ENCODE results near the gene NKX6-2.

The NKX6-2 gene

GRCh38 chr10:132813001-132813401 lies 27.1 kb upstream of the NKX6-2 start:
- DNase-seq (ENCODE audit: low read depth in 3 of 3, low spot score in 1 of 3) = no peak

GRCh38 chr10:132812520-132812919 lies 26.6 kb upstream of the NKX6-2 start:
- no peak for DNase-seq (ENCODE audit: low read depth in 3 of 3, low spot score in 1 of 3)

DNA sequence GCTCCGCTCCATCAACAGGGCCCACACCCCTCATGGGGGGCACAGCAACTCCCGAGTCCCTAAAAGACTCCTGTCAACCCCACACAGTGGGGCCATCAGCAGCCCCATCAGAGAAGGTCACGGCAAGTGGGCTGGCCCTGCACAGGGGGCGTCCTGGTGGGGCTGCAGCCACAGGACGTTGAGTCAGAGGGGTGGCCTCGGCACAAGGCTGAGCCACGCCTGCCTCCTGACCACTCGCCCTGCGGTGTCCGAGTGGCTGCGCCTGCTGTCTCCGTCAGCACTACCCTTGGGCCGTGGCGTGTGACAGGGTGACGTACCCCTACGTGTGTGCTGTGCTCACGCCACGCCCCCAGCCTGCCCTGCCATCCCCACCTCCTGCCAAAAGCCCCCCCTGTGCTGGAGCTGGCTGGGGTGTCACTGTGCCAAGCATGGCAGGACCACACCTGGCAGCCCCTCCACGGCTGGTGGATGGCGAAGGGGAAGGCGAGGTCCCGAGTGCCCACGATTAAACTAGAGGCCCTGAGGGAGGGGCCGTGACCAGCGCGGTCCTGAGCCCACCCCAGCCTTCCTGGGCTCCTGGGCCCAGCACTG lies 26.0 kb upstream of the NKX6-2 start:
- DNase-seq (ENCODE audit: low read depth in 3 of 3, low spot score in 1 of 3) = no peak

DNA sequence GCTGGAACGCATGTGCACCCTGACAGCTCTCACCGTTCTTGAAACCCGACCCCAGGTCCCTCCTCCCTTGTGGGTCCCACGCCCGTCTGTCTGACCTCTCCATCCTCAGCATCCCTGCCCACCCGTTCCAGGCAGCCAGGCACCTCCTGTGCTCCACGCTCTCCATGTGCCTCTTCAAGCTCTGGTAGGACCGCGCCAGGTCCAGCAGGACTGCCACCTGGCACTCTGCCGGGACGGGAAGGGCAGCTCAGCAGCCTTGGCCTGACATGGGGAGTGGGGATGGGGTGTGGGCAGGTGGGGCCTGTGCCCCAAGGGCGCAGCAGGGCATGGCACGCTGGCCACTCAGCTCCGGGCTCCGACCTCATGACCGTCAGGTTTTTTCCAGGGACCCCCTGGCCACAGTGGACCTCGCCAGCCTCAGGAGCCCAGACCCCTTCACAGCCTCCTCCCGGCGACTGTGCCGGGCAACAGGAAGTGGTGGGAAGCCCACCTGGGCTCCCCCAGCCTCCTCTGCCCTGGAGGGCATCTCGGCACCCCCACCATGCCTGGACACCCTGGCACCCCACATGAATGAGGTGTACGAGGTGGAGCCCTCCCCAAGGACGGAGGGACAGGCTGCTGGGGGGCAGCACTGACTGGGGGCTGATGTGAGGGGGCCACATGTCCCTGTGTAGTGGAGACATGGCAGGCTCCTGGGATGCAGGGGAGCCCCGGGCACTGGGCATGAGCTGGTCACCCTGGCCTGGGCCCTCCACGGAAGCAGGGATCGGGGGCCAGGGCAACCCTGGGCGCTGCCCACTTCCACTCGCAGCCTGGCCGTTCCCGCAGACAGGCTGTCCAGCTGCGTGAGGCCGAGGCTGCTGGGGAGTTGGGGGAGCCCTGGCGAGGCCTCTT lies 25.1 kb upstream of the NKX6-2 start:
- DNase-seq (ENCODE audit: low read depth in 3 of 3, low spot score in 1 of 3) = no peak

GRCh38 chr10:132810141-132810806 lies 24.3 kb upstream of the NKX6-2 start:
- no peak for DNase-seq (ENCODE audit: low read depth in 3 of 3, low spot score in 1 of 3)

DNA sequence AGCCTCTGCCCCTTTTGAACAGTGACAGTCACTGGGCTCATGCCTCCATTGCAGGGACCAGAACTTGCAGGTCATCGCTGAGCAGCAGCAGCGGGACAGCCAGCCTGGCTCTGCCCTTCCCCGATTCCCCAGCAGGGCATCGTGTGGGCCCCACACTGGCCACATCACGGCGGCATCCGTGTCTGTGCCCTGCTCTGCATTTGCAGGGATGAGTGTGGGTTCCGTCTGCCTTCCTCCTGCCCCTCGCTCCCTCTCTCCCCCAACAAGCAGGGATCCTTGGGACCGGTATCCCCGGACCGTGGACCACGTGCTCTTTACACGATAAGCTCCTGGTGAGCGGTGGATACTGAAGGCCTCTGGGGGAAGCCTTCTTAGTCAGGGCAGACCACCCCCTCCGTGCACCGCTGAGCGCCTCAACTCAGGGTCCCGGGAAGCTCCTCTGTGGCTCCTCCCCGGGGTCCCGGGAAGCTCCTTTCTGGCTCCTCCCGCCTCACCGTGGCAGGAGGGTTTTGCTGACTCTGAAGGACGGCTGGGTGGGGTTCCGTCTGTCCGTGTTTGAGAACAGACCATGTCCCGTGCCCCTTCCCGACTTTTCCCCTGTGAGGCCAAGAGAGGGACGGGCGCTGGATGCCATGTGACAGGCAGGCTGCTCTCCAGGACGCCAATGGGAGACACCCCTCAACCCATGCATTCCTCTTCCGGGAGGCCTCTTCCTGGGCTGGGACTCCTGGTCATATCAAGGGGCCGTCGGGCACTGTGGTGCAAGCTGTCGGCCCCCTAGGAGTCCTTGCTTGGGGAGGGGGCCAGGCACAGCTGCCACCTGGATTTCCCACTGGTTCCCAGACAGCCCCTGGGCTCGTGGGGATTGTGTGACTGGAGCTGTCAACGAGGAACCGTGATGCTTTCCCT lies 23.5 kb upstream of the NKX6-2 start:
- no peak for DNase-seq (ENCODE audit: low read depth in 3 of 3, low spot score in 1 of 3)

DNA sequence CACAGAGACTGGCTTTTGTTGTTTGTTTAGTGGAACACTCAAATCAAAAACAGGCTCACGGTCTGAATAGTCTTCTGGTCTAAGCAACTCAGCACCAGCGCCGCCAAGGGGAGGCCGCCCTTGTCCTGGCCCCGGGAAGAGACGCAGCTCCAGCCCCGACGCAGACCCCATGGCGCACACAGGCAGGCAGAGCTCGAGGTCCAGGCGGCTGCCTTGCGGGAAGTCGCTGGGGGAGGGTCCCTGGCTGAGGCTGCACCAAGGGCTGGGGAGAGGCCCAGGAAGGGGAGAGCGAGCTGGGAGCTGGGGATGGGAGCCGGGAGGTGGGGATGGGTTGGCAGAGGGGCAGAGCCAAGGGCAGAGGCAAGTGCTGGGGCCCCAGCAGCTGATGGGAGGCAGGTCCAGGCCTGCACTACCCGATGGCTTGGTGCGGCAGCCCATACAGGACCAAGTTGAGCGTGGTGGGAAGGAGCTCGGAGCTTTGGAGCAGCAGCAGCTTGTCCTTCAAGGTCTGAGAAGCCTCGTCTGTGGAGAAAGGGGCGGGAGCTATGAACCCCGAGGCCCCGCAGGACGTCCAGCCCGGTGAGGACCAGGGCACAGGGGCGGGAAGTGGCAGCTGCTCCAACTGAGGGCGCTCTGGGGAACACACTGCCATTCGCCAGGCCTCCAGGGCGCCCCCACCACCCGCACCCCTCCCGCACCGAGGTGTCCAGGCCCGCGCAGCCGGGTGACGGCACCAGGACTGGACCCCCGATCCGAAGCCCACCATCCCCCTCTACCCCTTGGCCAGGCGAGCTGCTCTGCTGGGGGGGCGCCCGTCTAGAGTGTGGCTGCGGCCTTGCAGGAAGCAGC lies 22.7 kb upstream of the NKX6-2 start:
- DNase-seq (ENCODE audit: low read depth in 3 of 3, low spot score in 1 of 3) = no peak

- no peak for DNase-seq (ENCODE audit: low read depth in 3 of 3, low spot score in 1 of 3)
Observed at GRCh38 chr10:132807621-132808049, 21.7 kb upstream of the NKX6-2 start.

DNA sequence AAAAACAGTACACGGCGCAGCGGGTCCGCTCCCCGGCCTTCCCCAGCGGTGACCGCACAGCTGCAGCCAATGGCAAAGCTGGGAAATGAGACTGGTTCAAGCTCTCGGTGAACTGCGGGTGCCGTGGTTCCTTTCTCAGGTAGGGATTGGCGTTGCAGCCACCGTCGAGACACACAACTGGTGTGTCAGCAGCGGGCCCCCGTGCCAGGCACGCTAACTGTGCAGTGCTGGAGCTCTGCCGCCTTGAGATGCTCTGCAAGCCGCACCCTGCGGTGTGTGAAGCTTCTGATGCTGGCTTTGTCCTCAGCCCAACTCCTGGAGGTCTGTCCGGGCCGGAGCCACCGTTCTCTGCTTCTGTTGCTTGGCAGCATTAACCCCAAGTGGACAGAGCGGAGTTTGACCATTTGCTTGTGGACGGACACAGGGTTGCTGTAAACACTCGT lies 20.6 kb upstream of the NKX6-2 start:
- DNase-seq (ENCODE audit: low read depth in 3 of 3, low spot score in 1 of 3) = no peak

- no peak for DNase-seq (ENCODE audit: low read depth in 3 of 3, low spot score in 1 of 3)
Observed at GRCh38 chr10:132806110-132806509, 20.2 kb upstream of the NKX6-2 start.

DNA sequence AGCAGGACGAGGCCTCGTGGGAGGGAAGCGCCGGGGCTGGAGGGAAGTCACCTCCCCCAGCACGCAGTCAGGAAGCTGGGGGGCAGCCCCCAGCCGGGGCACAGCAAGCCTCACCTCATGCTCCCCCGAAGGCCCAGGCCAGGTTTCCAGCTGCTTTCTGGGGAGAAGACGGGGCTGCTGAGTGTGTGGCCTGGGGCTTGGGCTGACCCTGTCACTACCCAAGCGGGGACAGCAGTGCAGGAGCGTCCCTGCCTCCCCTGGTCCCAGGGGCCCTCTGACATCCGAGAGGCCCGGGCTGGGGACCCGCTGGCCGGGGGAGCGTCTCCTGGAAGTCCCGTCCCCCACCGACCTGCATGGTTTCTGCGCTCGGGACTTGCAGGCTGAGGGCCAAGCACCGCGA lies 19.7 kb upstream of the NKX6-2 start:
- DNase-seq (ENCODE audit: low read depth in 3 of 3, low spot score in 1 of 3) = no peak

DNA sequence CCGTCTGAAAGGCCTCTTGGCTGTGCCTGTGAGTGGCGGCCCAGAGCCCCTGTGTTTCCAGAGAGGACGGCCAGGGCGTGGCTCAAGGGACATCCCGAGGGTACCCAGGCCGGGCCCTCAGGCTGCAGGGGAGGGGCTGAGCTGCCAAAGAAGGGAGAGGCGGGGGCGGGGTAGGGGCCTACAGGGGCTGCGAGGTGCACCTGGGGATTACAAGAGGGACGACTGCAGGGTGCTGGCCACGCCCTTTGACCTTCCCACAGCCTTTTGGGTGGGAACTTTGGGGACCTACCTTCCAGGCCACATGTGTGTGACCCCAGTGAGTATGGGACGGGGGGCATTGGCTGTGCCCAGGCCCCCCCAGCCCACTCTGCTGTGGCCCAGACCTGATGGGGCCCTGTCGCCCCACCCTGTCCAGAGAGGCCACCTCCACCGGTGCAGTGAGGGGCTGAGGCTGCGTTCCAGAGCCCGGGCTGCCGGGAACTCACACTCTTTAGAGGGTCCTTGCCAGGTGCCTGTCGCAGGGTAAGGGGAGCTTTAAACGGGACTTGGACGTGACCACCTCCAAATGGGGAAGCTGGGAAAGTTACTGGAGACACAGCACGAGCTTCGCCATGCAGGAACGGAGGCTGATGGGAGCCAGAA lies 19.0 kb upstream of the NKX6-2 start:
- DNase-seq (ENCODE audit: low read depth in 3 of 3, low spot score in 1 of 3) = no peak

- DNase-seq (ENCODE audit: low read depth in 3 of 3, low spot score in 1 of 3) = no peak
Observed at GRCh38 chr10:132804287-132804686, 18.3 kb upstream of the NKX6-2 start.

- DNase-seq (ENCODE audit: low read depth in 3 of 3, low spot score in 1 of 3) = no peak
Observed at GRCh38 chr10:132803416-132804210, 17.7 kb upstream of the NKX6-2 start.

DNA sequence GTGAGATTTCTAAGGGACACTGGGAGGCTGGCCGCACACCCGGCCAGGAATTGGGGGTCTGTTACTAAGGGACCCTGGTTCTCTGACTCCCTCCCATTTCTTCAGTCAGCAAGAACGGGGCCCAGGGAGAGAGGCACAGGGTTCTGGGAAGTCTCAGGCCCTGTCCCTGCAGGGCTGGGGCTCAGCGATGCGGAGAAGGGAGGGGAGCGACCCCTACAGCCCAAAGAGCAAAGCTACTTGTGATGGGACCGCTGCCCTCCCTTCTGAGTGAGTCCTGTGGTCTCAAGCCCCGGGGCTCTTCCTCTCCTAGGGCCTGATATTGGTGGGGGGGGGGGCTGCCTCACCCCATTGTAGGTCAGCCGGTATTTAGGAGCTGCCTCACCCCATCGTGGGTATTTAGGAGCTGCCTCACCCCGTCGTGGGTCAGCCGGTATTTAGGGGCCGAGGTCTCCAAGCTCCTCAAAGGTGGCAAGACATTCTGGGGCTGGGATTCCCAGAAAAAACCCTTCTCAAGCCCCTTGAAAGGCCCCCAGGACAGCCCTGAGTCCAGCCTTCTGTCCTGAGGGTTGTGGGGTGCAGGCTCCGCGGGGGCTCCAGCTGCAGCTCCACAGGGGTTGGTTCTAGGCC lies 16.9 kb upstream of the NKX6-2 start:
- DNase-seq (ENCODE audit: low read depth in 3 of 3, low spot score in 1 of 3) = no peak

DNA sequence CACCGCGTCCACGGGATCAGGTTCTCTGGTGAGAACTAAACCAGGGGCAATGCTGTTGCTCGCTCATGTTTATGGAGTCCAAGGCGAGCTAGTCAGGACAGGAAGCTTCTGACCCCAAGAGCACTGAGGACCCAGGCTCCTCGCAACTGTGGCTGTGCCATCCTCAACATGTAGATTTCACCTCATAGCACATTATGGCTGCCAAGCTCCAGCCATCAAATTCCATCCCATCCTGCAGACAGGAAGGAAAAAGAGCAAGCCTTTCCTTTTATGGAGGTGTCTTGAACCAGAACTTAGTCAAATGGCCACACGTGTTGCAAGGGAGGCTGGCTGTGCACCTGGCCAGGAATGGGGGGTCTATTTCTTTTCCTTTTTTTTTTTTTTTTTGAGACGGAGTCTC lies 16.1 kb upstream of the NKX6-2 start:
- no peak for DNase-seq (ENCODE audit: low read depth in 3 of 3, low spot score in 1 of 3)

DNA sequence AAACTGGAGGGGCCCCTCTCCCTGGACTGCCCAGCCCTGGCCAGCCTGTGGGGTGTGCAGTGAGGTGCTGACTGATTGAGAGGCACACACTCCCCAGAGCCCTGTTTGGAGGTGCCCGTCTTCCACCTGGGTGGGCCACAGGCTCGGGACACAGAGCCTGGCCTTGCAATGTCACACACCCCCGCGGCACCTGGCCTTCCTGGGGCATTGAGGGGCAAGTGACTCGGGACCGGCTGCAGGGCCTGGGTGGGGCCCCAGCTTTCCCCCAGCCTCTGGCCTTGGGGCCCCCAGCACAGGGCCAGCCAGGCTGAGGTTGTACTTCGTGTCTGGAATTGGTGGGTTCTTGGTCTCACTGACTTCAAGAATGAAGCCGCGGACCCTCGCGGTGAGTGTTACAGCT lies 13.9 kb upstream of the NKX6-2 start:
- no peak for DNase-seq (ENCODE audit: low read depth in 3 of 3, low spot score in 1 of 3)

DNA sequence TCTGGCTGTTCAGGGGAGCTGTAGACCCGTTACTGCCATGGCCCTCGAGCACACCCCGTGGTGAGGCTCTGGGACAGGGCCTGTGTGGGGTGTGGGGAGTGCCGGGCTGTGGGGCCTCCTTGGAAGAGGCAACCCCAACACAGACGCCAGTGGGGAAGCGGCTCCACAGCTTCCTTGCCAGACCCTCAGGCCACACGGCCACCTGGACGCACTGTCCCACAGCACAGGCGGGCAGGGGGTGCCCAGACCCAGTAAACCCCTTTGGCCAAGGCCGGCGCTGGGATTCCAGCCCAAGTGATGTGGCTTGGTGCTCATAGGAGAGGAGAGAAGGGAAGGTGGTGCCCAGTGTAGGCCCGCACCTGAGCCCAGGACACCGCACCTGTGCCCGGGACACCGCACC lies 12.9 kb upstream of the NKX6-2 start:
- no peak for DNase-seq (ENCODE audit: low read depth in 3 of 3, low spot score in 1 of 3)

All from stimulated activated CD4-positive, alpha-beta T cell treated with anti-CD3 and anti-CD28 coated beads, TNF-alpha, amount 100 ng/mL, for 1 hour (primary cell).